Esophagus muscularis mucosa (tissue), 4 donors: ENCODE measurements around the gene TRERF1.
"Not testable (repeated sequence)": the region's sequence is repeated elsewhere in the genome, so short reads cannot be mapped to it uniquely, and the experiment has no call there.

Experiments
- CTCF ChIP-seq, 3 experiments: fragments of 200-600 bp in 2 of 3; fragments of 450-650 bp in 1 of 3; sonication (generic) in 2 of 3; IDR thresholded peaks; one replicate each; pipeline ENCODE4 v1.5.1; 2017 to 2019; ENCODE audit warnings: antibody characterized with exemption in 3 of 3, mild to moderate bottlenecking in 2 of 3, moderate library complexity in 1 of 3
- EP300 ChIP-seq: sonication (generic); formaldehyde crosslinking; IDR thresholded peaks from one replicate; pipeline ENCODE4 v1.6.1; 2017; ENCODE audit warnings: antibody characterized with exemption
- POLR2A ChIP-seq: fragments of 450-650 bp; IDR thresholded peaks from one replicate; pipeline ENCODE4 v1.6.1; 2017; ENCODE audit warnings: antibody characterized with exemption, moderate library complexity, mild to moderate bottlenecking, low read depth
- POLR2AphosphoS5 ChIP-seq, 2 donors: sonication (generic); formaldehyde crosslinking; IDR thresholded peaks; one replicate each; pipeline ENCODE4 v1.6.1; 2017; ENCODE audit warnings: antibody characterized with exemption in 2 of 2

DNA sequence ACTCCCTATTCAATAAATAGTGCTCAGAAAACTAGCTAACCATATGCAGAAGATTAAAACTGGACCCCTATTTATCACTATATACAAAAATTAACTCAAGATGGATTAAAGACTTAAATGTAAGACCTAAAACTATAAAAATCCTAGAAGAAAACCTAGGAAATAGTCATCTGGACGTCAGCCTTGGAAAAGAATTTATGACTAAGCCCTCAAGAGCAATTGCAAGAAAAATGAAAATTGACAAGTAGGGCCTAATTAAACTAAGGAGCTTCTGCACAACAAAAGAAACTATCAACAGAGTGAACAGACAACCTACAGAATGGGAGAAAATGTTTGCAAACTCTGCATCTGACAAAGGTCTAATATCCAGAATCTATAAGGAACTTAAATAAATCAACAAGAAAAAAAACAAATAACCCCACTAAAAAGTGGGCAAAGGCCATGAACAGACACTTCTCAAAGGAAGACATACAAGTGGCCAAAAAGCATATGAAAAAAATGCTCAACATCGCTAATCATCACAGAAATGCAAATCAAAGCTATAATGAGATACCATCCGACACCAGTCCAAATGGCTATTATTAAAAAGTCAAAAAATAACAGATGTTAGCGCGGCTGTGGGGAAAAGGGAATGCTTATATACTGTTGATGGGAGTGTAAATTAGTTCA, 126.9 kb downstream of the TRERF1 start:
- TF ChIP-seq POLR2A; POLR2AphosphoS5 (IDR thresholded peaks at IDR 0.05); CTCF (IDR thresholded peaks at IDR 0.05); EP300: not testable (repeated sequence)
